Stimulated activated CD4-positive, alpha-beta T cell treated with anti-CD3 and anti-CD28 coated beads, Interleukin-15, amount 100 ng/mL, for 1 hour (primary cell): ENCODE measurements around the gene WRAP53.
"Not testable (repeated sequence)": the region's sequence is repeated elsewhere in the genome, so short reads cannot be mapped to it uniquely, and the experiment has no call there.

ENCODE experiments used
- DNase-seq, 2 donors: peaks; one replicate each; pipeline ENCODE4 v3.0.0-alpha.2; 2020; ENCODE audit warnings: low read depth in 1 of 2, low spot score in 1 of 2

The WRAP53 gene

DNA sequence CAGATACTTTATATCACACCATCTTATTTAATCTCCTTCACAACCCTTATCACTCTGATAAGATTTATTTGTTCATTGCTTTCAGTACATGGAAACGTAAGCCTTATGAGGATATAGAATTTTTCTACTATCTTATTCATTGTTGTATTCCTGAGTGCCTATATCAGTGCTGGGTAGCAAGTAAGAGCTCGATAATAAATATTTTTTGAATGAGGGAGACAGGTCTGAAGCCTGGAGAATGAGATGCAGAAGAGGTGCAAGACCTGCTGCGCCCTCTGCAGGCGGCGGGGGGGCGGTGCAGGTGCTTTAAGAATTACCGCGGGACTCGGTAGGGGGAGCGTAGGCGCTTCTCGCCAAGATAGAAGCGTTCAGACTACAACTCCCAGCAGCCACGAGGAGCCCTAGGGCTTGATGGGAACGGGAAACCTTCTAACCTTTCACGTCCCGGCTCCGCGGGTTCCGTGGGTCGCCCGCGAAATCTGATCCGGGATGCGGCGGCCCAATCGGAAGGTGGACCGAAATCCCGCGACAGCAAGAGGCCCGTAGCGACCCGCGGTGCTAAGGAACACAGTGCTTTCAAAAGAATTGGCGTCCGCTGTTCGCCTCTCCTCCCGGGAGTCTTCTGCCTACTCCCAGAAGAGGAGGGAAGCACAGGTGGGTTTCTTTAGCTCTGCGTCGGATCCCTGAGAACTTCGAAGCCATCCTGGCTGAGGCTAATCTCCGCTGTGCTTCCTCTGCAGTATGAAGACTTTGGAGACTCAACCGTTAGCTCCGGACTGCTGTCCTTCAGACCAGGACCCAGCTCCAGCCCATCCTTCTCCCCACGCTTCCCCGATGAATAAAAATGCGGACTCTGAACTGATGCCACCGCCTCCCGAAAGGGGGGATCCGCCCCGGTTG lies at the start of gene WRAP53:
Gene WRAP53 (plus strand): TSS at position 570 of the 900 bp plus-strand sequence. CDS start 172 bp downstream, at position 742.
- peak; percentile 91 to 92 for DNase-seq

DNA sequence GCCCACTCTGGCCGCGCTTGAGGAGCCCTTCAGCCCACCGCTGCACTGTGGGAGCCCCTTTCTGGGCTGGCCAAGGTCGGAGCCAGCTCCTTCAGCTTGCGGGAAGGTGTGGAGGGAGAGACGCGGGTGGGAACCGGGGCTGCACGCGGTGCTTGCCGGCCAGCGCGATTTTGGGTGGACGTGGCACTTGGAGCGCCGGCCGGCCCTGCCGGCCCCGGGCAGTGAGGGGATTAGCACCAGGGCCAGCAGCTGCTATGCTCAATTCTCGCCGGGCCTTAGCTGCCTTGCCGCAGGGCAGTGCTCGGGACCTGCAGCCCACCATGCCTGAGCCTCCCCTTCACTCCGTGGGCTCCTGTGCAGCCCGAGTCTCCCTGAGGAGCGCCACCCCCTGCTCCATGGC lies 47.5 kb upstream of the WRAP53 start:
- DNase-seq, result no peak

DNA sequence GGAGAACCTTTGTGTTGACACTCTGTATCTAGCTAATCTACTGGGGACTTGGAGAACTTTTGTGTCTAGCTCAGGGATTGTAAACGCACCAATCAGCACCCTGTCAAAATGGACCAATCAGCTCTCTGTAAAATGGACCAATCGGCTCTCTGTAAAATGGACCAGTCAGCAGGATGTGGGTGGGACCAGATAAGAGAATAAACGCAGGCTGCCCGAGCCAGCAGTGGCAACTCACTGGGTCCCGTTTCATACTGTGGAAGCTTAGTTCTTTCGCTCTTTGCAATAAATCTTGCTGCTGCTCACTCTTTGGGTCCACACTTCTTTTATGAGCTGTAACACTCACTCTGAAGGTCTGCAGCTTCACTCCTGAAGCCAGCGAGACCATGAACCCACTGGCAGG lies 46.6 kb upstream of the WRAP53 start:
- not testable (repeated sequence) for DNase-seq

DNA sequence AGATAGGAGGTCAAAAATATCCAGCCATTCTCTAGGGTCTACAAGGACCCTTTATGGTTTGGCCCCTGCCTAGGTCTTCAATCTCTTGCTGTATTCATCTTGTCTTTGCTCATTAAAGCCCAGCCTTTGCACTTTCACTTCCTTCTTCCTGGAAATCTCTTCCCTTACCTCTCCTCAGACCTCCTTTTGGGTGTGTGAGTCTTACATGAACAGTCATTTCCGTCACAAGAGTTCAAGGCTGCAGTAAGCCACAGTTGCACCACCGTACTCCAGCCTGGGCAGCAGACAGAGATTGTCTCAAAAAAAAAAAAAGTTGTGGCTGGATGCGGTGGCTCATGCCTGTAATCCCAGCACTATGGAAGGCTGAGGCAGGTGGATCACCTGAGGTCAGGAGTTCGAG lies 43.5 kb upstream of the WRAP53 start:
- DNase-seq, result no peak

DNA sequence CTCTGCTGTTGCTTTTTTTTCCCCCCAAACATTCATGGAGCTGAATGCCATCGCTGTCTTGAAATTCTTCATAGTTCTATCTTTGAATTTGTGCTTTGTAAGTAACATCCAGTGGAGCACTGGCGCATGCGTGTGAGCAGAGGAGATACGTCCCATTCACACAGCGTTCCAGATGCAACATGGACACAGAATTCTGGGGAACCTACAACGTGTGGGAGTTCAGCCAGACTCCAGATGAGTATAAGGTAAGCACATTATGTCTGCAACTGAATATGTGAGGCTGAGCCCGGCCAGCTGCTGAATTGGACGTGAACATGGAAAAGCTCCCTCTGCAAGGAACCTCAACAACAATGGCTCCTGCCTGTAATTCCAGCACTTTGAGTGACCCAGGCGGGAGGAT lies 41.8 kb upstream of the WRAP53 start:
- DNase-seq, result no peak

DNA sequence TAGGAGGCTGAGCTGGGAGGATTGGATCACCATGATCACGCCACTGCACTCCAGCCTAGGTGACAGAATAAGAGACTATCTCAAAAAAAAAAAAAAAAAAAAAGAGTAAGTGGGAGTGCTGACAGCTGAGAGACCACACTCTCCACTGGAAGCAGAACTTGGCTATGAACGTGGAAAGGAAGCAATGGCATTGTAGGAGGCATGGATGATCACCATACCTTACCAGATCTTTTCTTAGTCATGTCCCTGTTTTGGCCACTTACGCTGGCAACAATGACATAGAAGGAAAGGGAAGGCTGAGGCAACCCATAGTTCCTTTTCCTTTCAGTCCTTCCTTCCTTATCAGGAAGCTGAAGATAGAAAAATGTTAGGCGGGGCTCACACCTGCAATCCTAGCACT lies 41.3 kb upstream of the WRAP53 start:
- no peak for DNase-seq

DNA sequence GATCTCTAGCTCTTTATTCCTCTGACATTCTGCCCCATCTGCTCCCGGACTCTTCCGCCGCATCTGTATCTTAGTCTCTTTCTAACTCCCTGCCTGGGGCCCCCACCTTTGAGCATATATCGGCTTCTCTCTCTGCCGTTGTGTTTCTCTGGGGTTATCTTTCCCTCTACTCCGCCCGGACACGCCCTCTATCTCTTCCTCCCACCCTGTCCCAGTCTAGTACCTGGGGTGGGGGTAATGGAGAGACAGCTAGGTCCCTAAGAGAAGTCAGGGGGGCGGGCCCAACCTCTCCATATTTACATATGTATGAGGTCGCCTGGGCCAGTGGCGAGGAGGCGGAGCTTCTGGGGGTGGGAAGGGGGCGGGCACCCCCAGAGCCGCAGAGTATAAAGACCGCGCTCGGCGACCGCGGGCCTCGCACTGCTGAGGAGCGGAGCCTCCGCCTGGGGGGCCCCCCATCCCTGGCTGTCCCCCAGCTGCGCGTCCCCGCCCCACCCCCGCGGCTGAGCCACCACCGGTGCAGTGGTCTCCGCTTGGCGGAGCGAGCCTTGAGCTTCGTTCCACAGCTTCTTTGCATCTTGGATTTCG lies 37.7 kb upstream of the WRAP53 start, which contains the start of gene ATP1B2:
Gene ATP1B2 (plus strand): TSS at position 418 of the 588 bp plus-strand sequence. CDS start 593 bp downstream, outside the sequence.
- DNase-seq, result peak; percentile 37 to 46

DNA sequence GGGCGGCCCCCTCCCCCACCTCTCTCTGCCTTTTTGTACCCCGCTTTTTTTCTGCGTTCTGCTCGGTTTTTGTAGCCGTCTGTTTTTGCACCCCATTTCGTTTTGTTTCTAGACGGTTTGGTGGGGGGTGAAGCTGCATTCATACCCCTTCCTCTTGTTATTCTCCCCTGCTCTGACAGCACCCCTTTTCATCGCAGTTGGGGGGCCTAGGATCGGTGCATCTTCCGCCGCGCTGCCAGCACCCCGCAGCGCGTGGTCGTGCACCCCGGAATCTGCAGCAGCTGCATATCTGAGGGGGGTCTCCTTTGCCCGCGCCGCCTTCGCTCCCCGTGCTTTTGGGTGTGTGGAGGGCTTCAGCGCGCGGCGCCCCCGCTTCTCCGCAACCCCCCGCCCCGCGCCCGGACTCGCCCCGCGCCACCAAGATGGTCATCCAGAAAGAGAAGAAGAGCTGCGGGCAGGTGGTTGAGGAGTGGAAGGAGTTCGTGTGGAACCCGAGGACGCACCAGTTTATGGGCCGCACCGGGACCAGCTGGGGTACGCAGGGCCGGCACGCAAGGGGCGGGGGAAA lies 37.1 kb upstream of the WRAP53 start:
- no peak for DNase-seq

DNA sequence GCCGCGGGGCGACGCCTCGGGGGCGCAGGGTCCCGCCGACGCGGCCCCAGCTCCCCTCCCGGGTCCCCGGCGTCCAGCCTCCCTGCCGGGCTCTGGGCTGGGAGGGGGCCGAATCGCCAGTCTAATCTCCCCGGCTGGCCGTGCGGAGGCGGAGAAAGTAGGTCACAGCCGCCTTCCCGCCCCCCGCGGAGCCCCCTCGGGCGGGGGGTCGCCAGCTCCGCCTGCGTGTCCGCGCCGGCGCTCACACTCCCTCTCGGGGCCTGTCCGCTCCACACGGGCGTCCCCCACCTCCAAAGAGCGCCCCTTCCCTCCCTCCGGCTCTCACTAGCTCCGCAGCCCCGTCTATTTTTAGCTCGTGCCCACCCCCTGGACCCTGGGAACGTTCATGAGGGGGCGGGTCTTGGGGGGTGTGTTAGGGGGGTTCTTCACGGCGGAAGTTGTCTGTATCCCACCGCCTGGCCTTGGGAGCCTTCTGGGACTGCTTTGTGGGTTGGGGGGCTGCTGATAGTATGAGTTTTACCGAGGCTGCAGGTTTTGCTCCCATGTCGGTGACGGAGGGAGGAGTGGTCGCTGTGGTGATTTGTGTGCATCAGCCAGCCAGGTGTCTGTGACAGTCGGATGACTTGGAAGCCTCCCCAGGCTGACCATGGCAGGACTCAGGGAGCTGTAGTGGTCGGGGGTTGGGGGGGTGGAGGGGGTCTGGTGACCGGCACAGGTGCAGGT lies 36.5 kb upstream of the WRAP53 start:
- DNase-seq, result no peak

DNA sequence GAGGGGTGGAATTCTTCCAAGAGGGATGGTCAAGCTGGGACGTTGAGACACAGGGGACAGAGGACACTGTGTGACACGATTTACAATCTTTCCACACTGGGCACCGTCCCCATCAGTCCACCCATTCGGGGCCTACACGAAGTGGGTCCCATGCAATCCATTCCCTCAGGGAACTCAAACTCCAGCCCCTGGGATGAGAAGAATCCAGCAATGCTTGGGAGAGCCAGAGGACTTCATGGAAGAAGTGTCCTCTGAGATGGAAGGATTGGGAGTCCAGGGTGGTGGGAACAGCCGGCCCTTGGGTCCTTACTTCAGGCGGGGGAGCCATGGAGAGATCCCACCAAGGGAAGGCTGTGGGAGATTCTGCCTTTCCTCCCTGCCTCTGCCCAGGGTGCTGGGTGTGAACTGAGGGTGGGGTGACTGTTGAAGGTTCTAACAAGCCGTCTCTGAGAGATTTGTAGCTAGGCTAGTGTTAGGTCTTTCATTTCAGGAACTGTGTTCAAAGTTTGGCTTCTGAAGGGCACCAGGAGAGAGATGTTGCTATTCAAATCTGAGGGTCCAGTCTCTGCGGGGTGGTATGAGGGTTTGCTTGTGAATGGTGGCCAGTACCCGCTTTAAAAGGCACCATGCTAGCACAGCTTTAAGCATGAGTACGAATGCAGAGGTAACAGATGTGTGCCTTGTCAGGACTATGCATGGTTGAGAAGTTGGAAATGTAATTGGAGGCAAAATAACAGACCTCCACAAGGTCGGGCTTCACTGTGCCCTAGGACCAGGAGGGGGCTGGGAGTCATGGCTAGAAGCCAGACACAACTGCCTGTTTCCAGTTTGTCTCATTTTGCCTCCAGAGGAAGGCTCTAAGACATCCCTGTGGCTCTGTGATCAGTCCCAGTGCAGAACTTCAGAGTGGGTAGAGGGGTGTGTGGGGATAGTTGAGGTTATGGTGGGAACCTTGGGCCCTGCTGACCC lies 35.6 kb upstream of the WRAP53 start:
- no peak for DNase-seq

DNA sequence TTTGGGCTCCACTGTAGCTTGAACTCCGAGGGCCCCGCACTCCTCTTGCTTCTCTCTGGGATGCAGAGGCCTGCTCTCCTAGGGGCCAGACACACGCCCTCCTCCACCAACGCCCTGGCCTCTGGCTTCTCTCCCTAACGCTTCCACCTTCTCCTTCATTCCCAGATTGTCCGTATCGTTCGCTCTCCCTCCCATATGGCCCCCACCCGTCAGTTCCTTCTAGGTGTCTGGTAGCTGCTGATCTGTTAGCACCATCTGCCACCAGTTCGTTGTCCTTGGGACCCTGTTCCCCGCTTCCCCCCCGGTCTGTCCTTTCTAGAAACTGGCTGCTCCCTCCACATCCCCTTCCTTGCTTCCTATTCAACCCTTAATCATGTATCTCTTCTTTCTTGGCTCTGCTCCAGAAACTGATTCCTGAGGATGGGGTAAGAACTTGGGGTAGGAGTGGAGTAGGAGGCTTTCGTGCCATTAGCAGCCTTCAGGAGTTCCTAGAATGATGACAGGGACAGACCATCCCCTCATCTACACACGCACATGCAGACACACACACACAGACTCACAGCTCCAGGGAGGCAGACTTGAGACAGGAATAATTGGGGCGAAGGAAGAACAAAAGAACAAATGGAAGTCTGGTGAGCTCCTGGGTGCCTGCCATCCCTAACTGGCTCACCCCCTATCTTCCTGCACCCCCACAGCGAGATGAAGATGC lies 33.3 kb upstream of the WRAP53 start:
- DNase-seq, result no peak

DNA sequence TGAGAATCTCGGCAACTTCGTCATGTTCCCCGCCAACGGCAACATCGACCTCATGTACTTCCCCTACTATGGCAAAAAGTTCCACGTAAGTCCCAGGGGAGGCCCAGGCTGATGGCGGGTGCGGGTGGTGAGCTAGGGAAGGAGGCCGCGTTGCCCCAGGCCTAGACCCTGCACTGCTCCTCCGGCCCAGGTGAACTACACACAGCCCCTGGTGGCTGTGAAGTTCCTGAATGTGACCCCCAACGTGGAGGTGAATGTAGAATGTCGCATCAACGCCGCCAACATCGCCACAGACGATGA lies 32.8 kb upstream of the WRAP53 start:
- DNase-seq, result no peak

DNA sequence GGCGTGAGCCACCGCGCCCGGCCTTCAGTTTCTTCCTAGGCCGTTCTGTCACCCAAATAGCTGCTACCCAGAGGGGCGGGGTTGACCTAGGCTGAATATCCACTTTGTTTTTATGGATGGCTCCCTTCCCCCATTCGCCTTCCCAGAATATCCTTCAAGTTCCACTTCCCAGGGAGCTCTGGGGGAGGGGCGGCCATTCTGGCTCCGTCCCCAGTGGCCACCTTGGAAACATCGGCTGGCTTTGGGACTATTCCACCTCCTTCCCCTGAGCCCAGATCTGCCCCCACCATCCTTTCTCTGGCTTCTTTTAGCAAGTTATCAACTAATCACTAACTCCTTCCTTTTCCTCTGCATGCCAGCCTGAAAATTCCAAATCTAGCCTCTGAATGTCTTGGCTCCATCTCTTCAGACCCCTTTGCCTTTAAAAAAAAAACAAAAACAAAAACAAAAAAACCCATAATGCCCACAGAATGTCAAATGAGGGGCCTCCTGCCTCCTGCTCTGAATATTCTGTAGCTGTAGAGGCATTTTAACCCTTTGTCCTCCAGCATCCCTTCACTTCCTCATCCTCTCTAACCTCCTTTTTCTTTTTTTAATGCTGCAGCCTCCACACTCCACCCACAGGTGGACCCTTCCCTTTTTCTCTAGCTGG lies 31.2 kb upstream of the WRAP53 start:
- DNase-seq, result no peak

DNA sequence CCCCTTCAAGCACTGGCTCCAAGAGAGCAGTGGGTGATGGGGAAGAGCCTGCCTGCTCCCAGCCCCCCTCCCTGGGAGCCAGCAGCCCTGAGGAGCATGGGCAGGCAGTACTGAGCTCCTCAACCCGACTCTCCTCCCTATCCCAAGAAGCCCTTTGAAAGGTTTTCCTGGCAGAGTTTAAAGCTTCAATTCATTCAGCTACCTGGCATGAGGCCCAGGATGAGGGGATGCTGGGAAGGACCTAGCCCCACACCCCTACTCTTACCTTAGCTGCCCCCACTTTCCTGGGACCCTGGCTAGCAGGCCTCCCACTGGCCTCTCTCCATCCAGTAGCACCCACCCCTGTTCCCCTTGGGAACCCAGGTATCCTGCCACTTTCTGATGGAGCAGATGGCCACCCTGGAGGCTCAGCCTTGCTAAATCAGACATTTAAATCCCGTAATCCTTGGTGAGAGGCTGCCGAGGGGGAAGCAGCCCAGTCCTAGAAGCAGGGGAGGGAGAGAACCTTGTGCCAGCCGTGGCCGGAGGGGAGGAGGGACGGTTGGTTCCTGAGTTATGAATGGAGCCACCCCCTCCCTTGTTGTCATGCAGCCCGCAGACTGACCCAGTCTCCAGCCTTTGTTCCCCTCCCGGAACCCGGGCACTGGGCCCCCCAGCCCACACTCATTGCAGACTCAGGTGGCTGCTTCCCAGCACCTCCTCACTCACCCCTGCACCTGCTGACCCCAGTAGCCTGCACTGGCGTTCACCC lies 20.4 kb upstream of the WRAP53 start:
- DNase-seq, result no peak

DNA sequence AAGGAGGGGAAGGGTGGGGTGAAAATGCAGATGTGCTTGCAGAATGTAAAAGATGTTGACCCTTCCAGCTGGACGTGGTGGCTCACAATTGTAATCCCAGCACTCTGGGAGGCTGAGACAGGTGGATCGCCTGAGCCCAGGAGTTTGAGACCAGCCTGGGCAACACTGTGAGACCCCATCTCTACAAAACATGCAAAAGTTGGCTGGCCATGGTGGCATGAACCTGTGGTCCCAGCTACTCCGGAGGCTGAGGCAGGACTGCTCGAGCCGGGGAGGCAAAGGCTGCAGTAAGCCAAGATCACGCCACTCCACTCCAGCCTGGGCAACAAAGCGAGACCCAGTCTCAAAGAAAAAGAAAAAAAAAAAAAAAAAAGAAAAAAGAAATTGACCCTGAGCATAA lies 19.8 kb upstream of the WRAP53 start:
- no peak for DNase-seq

DNA sequence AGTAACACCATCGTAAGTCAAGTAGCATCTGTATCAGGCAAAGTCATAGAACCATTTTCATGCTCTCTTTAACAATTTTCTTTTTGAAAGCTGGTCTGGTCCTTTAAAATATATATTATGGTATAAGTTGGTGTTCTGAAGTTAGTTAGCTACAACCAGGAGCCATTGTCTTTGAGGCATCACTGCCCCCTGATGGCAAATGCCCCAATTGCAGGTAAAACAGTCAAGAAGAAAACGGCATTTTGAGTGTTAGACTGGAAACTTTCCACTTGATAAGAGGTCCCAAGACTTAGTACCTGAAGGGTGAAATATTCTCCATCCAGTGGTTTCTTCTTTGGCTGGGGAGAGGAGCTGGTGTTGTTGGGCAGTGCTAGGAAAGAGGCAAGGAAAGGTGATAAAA lies 15.0 kb upstream of the WRAP53 start:
- no peak for DNase-seq

DNA sequence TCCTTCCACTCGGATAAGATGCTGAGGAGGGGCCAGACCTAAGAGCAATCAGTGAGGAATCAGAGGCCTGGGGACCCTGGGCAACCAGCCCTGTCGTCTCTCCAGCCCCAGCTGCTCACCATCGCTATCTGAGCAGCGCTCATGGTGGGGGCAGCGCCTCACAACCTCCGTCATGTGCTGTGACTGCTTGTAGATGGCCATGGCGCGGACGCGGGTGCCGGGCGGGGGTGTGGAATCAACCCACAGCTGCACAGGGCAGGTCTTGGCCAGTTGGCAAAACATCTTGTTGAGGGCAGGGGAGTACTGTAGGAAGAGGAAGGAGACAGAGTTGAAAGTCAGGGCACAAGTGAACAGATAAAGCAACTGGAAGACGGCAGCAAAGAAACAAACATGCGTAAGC lies 13.3 kb upstream of the WRAP53 start:
- DNase-seq, result no peak

DNA sequence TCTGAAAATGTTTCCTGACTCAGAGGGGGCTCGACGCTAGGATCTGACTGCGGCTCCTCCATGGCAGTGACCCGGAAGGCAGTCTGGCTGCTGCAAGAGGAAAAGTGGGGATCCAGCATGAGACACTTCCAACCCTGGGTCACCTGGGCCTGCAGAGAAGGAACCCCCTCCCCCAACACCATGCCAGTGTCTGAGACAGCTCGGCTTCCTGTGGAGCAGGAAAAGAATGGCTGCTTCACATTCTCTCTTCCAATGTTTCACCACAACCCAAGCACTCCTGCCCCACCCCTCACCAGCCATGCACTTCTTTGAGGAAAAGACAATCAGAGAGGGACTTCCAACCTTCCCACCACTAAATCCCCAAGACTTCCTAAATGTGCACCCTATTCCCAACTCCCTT lies 11.7 kb upstream of the WRAP53 start:
- no peak for DNase-seq
